Measurements from ENCODE around the gene PHACTR3. TPM values are rescaled to one million over a fixed set of nuclear protein-coding genes. Genes with fewer than 3 reads are reported as not detected.

Gene PHACTR3
- polyA plus RNA-seq, 3 donors from 2014 or later = not detected

DNA sequence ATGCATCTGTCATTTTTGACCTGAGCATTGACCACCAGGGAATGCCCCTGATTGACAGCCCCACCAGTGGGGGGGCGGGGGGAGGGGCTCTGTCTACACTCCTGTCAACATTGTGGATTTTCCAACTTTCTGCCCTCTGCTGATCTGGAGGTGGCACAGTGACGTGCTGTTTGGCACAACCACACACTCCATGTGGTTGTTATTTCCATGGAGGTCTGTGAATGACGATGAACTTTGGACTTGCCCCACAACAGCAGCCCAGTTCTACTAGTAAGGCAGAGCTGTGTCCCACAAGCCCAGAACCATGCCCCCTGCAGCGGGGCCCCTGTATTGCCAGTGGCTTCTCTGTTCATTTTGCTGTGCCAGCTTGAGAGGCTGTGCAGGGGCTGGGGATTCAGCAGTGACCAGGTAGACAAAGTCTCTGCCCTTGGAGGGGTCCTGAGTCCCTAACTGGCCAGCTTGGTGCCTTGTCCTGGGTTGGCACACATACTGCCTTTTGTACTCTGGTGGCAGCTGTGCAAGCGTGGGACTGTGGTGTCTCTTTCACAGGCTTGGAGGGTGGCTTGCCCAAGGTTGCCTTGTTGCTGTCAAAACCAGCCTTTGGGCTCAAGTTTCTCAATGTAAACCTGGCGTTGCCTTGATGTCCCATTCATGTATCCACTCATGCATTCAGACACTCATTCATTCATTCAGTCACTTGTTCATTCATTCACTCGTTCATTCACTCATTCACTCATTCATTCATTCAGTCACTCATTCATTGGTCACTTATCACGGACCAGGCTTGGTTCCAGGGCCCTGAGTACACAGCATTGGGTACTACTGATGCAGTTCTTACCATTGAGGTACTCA, 220.6 kb downstream of the PHACTR3 start:
- no peaks in the 10 kb centered on the region for H3K9me3 Mint-ChIP-seq
- DNase-seq = no peak
- peaks cover 0 to 15% (median 3%) of the 10 kb centered on the region in 3 donors for H3K27me3 Mint-ChIP-seq (ENCODE audit: low read depth in 3 of 3)
- no peaks in the 10 kb centered on the region for H3K36me3 Mint-ChIP-seq
- H3K4me3 Mint-ChIP-seq = no peak overlapping the region
- no peak overlapping the region for H3K27ac Mint-ChIP-seq
- no peaks in the 10 kb centered on the region for H3K4me1 Mint-ChIP-seq

DNA sequence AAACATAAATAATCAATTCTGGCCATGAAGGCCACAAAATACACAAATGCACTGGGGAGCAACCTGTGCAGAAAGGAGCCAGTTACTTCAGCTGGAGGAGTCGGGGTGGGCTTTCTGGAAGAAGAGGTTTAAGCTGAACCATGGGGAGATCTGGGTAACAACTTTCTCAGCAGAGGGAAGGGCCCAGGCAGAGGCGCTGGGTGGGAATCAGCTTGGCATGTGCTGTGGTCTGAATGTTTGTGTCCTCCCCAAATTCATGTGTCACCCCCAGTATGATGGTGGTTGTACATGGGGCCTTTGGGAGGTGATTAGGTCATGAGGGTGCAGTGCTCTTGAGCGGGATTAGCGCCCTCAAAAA, 221.2 kb downstream of the PHACTR3 start:
- no peaks in the 10 kb centered on the region for H3K4me1 Mint-ChIP-seq
- peaks cover 0 to 15% (median 3%) of the 10 kb centered on the region in 3 donors for H3K27me3 Mint-ChIP-seq (ENCODE audit: low read depth in 3 of 3)
- H3K27ac Mint-ChIP-seq = no peak overlapping the region
- H3K36me3 Mint-ChIP-seq = no peaks in the 10 kb centered on the region
- DNase-seq = no peak
- H3K9me3 Mint-ChIP-seq = no peaks in the 10 kb centered on the region
- H3K4me3 Mint-ChIP-seq = no peak overlapping the region

- no peak overlapping the region for H3K4me3 Mint-ChIP-seq
- no peaks in the 10 kb centered on the region for H3K9me3 Mint-ChIP-seq
- H3K27me3 Mint-ChIP-seq (ENCODE audit: low read depth in 3 of 3) = peaks cover 0 to 15% (median 3%) of the 10 kb centered on the region in 3 donors
- no peak overlapping the region for H3K27ac Mint-ChIP-seq
- H3K4me1 Mint-ChIP-seq = no peaks in the 10 kb centered on the region
- H3K36me3 Mint-ChIP-seq = no peaks in the 10 kb centered on the region
- DNase-seq = no peak
Observed at GRCh38 chr20:59825944-59826759, 221.8 kb downstream of the PHACTR3 start.

GRCh38 chr20:59827138-59828056, 223.1 kb downstream of the PHACTR3 start:
- Mint-ChIP-seq H3K9me3 (no peaks in the 10 kb centered on the region), H3K27me3 (ENCODE audit: low read depth in 3 of 3) (peaks cover 0 to 15% (median 3%) of the 10 kb centered on the region in 3 donors), H3K27ac (no peak overlapping the region), H3K4me3 (no peak overlapping the region), H3K36me3 (no peaks in the 10 kb centered on the region), H3K4me1 (no peaks in the 10 kb centered on the region)
- DNase-seq = no peak

GRCh38 chr20:59828125-59829053, 224.0 kb downstream of the PHACTR3 start:
- no peak for DNase-seq
- Mint-ChIP-seq H3K27ac (no peak overlapping the region), H3K36me3 (no peaks in the 10 kb centered on the region), H3K4me1 (no peaks in the 10 kb centered on the region), H3K9me3 (no peaks in the 10 kb centered on the region), H3K27me3 (ENCODE audit: low read depth in 3 of 3) (peaks cover 0 to 12% (median 1%) of the 10 kb centered on the region in 3 donors), H3K4me3 (no peak overlapping the region)

GRCh38 chr20:59829054-59829785, 224.9 kb downstream of the PHACTR3 start:
- H3K4me3 Mint-ChIP-seq = no peak overlapping the region
- peaks cover 0 to 15% (median 4%) of the 10 kb centered on the region in 3 donors for H3K27me3 Mint-ChIP-seq (ENCODE audit: low read depth in 3 of 3)
- no peaks in the 10 kb centered on the region for H3K36me3 Mint-ChIP-seq
- no peaks in the 10 kb centered on the region for H3K9me3 Mint-ChIP-seq
- H3K27ac Mint-ChIP-seq = no peak overlapping the region
- H3K4me1 Mint-ChIP-seq = no peaks in the 10 kb centered on the region
- DNase-seq = no peak

- DNase-seq = no peak
- no peaks in the 10 kb centered on the region for H3K36me3 Mint-ChIP-seq
- no peak overlapping the region for H3K4me3 Mint-ChIP-seq
- H3K27ac Mint-ChIP-seq = no peak overlapping the region
- H3K4me1 Mint-ChIP-seq = no peaks in the 10 kb centered on the region
- peaks cover 0 to 17% (median 6%) of the 10 kb centered on the region in 3 donors for H3K27me3 Mint-ChIP-seq (ENCODE audit: low read depth in 3 of 3)
- H3K9me3 Mint-ChIP-seq = no peaks in the 10 kb centered on the region
Observed at GRCh38 chr20:59829786-59830664, 225.7 kb downstream of the PHACTR3 start.

DNA sequence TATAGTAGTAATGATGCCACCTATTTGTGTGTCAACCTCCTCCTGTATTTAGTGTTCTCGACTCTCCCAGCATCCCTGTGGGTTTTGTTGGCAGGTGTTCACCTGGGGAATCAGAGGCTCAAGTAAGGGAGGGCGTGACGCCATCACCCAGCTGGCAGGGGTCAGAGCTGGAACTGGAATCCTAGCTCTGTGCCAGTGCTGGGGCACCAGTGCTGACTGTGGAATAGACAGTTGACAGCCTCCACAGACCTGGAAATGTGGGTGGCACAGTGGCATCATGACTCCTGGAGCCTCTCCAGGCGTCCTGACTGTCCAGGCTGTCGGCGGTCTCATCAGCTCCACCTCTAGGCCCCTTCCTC, 226.3 kb downstream of the PHACTR3 start:
- Mint-ChIP-seq H3K9me3 (no peaks in the 10 kb centered on the region), H3K27me3 (ENCODE audit: low read depth in 3 of 3) (peaks cover under 1 to 15% (median 7%) of the 10 kb centered on the region in 3 donors), H3K27ac (no peak overlapping the region), H3K4me3 (no peak overlapping the region), H3K4me1 (peaks cover 0 to 2% of the 10 kb centered on the region in 2 donors), H3K36me3 (no peaks in the 10 kb centered on the region)
- no peak for DNase-seq

- peaks cover 0 to 7% of the 10 kb centered on the region in 2 donors for H3K4me1 Mint-ChIP-seq
- H3K27me3 Mint-ChIP-seq (ENCODE audit: low read depth in 3 of 3) = peaks cover 4 to 15% (median 7%) of the 10 kb centered on the region in 3 donors
- no peaks in the 10 kb centered on the region for H3K9me3 Mint-ChIP-seq
- no peaks in the 10 kb centered on the region for H3K36me3 Mint-ChIP-seq
- no peak for DNase-seq
- H3K4me3 Mint-ChIP-seq = no peak overlapping the region
- H3K27ac Mint-ChIP-seq = no peak overlapping the region
Observed at GRCh38 chr20:59831024-59831915, 226.9 kb downstream of the PHACTR3 start.

DNA sequence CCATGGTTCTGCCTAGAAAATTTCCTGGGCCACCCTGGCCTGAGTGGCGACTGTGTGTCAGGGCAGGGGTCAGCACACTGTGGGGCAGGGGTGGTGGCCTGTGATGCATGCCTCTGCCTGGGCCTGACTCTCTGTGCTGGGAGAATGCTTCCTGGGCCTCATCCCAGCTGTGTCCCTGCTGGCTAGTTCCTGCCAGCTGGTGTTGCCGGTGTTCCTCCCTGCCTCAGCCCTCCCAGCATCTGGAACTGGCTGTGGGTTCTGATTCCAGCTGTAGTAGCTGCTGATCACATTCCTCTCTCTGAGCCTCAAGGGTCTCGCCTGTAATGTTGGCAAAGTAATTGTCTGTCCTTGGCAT, 227.6 kb downstream of the PHACTR3 start:
- no peaks in the 10 kb centered on the region for H3K36me3 Mint-ChIP-seq
- H3K27me3 Mint-ChIP-seq (ENCODE audit: low read depth in 3 of 3) = peaks cover 4 to 15% (median 10%) of the 10 kb centered on the region in 3 donors
- H3K27ac Mint-ChIP-seq = no peak overlapping the region
- H3K4me1 Mint-ChIP-seq = peaks cover 0 to 7% of the 10 kb centered on the region in 2 donors
- H3K4me3 Mint-ChIP-seq = no peak overlapping the region
- H3K9me3 Mint-ChIP-seq = no peaks in the 10 kb centered on the region
- no peak for DNase-seq
